ELF-1 (cell line): ENCODE data around the gene ISCA1.
"Not testable (repeated sequence)": the region's sequence is repeated elsewhere in the genome, so short reads cannot be mapped to it uniquely, and the experiment has no call there.

Experiments used
- DNase-seq: peaks from one replicate; pipeline ENCODE4 v3.0.0-alpha.2; 2016; ENCODE audit warnings: low read depth, low spot score

ISCA1 gene

DNA sequence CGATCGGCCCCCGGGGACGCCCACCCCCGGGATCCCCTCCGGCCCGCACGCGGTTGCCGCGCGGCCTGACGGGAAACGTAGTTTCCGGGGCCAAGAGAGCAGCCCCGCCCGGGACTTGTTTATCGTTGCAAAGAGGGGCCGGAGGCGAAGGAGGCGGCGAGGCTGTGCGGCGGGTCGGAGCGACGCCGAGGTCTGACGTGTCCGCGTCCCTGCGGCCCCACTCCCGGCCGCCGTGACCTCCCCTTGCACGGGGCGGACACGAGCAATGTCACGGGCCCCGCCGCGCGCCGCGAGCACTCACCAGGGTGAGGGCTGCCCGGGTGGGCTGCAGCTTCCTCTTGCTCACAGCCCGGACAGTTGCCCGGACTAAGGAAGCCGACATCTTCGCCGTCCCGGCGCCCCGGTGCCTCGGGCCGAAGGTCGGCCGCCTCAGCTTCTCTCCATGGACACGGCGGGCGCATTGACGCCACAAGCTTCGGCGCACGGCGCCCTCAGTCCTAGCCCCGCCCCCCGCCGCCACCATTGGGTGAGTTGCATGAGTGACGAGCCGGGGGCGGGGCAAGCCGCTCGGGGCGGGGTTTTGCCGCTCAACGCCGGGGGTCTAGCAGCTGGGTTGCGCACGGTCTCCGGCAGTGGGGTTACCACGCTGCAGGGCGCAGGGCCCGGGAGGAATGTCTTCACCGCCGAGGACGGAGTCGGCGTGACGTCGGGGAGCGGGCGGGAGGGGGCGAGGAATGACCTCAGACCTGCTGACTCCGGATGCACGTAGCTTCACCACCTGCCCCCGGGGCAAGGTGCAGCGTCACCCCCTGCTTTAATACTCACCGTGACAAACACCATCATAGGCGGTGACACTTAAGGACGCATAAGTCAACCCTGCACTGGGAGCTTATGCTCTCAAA lies at the start of gene ISCA1:
ISCA1 (minus strand) TSS at position 462 of the 902 bp plus-strand sequence; CDS start at position 382, 80 bp downstream.
- DNase-seq, result peak; percentile 96

DNA sequence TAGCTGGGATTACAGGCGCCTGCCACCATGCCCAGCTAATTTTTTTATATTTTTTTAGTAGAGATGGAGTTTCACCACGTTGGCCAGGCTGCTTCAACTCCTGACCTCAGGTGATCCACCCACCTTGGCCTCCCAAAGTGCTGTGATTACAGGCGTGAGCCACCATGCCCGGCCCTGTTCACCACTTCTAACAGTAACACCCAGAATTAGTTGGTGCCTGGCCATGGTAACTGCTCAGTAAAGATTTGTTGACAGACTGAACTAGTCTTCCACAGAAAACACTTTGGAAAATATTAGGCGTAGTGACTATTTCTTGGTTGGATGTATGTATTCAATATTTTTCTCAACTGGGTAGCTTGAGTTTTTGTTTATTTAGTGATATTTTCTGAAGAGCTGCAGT lies 47.8 kb upstream of the ISCA1 start:
- DNase-seq, result no peak

DNA sequence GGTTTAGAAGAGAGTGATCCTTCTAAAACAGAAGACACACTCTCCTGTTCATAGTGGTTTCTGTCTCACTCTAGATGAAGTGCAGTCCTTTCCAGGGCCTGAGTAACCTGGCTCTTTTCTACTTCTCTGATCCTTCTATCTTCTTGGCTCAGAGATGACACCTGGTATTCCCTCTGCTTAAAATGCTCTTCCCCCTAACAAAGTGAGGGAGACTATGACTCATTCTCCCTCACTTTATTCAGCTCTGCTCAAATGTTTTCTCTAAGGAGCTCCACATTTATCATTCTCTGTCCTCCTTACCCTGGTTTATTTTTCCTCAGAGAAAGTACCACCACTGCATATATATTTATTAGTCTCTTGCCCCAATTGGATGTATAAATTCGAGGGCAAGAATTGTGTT lies 47.3 kb upstream of the ISCA1 start:
- no peak for DNase-seq

DNA sequence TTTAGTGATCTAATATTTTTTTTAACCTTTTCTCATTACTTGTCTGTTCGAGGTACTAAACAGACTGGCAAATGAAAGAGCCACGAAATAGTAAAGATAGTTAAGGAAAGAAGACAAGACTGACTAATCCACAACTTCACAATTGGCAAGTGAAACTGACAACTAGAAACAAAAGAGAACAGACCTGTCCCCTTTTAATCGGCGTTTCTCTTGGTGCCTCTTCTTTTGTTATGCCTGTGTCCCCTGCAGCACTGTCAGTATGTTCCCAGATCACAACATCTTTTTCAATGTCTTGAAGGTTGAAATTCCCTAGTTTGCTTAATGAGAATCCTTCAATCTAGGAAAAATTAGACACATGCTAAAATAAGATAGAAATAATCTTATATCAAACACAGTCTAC lies 45.8 kb upstream of the ISCA1 start:
- DNase-seq, result peak; percentile 66

DNA sequence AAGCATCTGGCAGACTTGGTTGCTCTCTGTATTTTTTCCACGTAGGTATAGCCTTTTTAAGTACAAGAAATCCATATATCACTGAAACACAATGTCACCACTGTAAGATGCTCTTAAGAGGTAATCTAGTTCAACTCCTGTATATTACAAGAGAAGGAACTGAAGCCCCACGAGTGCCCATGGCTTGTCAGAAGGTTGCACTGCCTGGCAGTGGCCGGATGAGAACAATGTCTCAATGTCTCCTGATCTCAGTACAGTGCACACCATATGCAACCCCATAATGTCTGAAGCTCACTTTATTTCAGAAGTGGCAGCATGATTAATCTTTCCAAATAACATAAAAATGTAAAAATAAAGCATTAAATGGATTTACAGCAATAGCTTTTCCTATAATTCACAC lies 44.2 kb upstream of the ISCA1 start:
- DNase-seq, result no peak

DNA sequence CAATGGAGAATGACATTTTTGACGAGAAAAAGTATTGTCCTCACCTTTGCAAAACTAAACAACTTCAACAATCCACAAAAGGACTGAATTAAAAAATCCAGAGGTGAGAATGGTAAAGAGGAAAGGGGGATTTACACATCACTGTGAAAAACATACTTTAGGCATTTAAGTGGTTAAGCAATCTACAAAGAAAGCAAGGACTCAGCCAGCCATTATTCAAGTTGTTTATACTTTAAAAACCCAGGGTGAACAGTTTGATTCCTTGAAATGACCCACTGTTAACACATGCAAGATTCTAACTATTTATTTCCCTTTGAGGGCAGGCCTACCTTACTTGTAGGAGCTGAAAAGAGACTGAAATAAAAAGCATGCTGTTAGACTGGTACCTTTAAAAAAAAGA lies 42.6 kb upstream of the ISCA1 start:
- DNase-seq, result no peak

DNA sequence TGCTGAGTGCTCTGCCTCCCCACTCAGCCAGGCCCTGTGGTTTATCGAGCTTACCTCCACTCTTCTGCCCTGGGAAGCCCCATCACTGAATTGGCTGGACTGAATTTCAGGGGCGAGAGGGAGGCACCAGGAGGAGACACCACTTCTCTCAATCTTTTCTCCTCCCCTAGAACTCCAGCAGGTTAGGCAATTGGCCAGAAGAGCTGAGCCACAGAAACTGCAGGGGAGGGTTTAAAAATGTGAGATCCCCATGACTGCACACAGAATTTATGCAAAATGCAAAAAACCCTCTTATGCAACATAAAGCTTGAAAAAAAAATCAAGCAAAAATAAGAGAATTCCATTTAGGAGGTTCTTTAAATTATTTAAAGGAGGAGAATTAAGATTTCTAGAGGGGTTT lies 42.0 kb upstream of the ISCA1 start:
- no peak for DNase-seq

DNA sequence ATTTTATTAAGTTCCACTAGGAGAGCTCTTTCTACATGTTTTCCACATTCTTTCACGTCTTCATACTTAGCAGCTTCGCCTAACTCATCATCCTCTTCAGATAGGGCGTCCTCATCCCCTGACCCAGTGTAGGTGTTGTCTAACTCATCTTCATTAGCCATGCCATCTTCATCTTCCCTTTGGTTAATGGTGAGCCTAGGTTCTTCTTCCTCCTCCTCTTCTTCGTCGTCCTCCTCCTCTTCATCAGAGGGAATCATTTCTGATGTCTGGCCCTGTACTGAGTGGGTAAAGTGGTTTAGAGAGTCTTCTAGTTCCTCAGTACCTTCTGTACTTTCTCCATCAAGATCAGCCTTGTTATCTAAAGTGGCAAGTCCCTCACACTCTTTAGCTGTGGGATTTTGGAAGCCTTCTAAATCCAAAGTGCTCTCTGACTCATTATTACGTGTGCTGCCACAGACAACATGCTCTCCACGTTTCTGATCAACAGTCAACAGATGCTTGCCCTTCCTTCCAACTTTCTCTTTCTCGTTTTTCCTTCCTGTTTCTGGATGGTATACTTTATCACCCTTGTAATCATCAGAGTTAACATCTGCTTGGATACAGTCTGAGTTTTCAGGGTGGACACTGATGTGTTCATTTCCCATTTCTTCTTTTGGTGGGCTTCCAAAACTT lies 40.8 kb upstream of the ISCA1 start:
- no peak for DNase-seq

DNA sequence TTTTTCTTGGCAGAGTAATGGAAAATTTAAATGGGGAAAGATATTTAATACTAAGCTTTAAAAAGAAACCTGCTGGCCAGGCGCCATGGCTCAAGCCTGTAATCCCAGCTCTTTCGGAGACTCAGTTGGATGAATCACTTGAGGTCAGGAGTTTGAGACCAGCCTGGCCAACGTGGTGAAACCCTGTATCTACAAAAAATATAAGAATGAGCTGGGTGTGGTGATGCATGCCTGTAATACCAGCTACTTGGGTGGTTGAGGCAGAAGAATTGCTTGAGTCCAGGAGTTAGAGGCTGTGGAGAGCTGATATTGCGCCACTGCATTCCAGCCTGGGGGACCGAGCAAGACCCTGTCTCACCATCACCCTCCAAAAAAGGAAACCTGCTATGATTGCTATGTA lies 39.0 kb upstream of the ISCA1 start:
- no peak for DNase-seq

DNA sequence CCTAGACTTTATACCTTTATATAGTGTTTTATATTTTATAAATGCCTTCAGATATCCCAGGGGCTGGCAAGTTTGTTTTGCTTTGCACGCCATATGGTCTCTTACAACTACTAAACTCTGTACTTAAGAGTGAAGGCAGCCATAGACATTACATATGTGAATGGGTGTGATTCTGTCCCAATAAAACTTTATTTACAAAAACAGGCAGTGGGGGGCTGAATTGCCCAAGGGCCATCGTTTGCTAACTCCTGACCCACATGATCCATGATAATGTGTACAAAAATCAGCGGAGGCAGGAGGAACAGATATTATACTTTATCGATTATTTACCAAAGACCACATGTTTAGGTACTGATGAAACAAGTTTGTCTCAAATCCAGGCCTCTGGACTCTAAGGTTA lies 35.8 kb upstream of the ISCA1 start:
- DNase-seq, result no peak

DNA sequence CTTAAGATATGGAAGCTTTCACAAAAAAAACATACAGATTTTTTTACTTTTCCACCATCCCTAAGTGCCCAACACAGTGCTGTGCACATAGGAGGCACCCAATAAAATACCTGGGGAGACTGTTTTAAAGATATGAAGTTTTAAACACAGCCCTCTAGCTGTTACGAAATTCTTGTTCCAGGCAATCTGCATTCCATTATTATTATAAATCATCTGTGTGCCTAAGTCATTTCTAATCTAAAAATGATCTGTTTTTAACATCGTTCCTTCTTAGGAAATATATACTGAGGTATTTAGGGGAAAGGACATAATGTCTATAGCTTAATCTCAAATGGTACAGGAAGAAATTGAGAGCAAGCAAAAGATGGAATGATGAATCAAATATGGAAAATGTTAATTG lies 32.7 kb upstream of the ISCA1 start:
- no peak for DNase-seq

DNA sequence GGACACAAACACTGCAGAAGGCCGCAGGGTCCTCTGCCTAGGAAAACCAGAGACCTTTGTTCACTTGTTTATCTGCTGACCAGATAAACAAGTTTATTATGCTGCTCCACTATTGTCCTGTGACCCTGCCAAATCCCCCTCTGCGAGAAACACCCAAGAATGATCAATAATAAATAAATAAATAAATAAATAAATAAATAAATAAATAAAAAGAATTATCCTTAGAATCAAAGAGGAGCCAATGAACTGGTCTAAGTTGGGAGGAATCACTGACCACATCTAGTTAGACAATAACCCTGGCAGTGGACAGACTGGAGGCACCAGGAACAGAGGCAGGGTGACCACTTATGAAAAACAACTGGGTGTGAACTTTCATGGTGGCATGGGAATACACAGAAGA lies 30.6 kb upstream of the ISCA1 start:
- DNase-seq, result not testable (repeated sequence)

DNA sequence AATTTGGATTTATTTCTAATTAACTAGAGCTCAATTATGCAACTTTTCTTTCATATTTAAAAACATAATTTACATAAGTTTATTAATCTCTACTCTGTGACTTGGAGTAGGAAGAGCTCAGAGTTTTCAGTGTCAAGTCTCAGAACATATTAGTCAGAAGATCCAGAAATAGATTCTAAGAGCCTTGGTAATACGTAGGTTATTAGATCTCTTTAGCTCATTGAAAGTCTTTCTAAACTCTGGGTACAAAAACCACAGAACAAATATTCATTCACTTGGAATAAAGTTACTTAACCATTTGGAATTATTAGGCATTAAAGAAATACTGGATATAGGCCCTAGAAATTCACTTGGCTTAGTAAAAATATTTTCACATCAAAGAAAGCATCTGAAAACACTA lies 26.3 kb upstream of the ISCA1 start:
- no peak for DNase-seq

DNA sequence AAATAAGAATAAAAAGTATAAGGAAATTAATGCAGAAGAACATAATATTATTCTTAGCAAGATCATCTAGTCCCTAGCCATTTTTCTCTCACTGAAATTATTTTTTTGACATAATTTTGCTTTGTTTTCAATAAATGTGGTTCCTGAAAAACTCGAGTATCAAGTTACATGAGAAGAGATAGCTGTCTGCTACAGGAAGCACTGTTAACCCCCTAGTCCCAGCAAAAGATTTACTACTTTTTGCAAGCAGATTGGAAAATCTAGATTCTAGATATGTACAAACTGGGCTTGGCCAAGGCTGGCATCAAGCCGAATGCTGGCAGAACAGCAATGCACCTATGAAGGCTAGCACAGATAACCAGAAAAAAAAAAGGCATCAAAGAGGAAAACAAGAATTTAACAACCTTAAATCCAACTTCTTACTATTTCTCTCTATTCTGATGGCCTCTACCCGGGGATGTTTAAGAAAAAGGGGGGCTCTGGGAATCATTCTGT lies 21.9 kb upstream of the ISCA1 start:
- no peak for DNase-seq

DNA sequence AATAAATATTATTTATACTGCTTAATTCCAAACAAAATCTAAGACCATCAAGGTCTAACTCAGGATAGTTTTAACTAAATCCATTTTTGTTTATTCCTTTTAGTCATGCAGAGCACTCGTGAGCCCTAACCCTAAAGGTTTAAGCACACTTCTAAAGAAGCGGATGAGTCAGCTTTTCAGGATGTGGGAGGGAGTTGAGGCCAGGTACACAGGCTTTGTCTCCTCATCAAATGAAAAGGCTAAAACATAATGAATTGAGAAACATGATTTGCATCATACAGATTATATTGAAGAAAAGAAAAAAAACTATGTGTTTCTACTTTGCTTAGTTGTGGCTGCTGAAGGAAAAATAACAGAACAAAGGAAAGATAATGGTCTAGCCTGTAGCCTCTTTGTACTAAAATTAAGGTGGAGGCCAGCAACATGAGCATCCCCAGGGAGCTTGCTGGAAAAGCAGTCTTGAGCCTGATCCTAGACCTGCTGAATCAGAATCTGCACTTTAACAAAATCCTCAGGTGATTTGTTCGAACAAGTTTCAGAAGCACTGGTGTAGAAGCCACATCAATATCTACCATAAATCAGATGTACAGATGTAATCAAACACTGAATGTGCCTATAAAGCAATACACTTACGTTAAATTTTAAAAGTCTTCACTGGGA lies 21.1 kb upstream of the ISCA1 start:
- DNase-seq, result peak; percentile 15

DNA sequence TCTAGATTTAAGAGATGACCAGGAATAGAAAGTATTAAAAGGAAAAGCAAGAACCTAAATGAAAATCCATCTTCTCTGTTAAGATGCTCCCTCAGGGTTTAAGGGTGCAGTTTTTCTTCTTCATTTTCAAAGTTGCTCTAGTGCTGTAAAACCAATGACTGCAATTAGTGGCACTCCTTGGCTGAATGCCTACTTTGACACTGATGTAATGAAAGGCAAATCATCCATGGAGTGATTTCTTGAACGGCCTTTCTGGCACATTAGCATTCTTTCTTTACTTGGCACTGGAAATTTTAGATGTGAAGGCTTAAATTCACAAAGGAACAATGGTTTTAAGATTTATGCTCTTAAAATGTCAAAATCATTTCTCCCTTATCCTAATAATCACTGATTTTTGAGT lies 19.3 kb upstream of the ISCA1 start:
- DNase-seq, result no peak

DNA sequence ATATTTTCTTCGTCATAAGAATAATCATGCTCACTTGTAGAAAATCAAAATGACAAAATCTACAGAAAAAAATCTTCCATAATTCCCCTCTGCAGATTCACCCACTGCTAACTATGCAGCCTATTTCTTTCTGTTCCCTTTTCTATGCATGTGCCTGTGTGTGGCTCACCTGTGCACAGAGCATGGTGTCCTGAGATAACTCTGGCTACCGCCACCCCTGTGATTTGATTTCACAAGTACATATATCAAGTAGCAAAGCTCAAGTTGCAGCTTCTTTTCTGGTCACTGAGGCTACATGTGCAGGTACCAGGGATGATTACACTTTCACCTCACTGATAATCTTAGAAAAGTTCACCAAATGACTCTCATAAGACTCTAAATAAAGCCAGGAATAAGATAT lies 18.4 kb upstream of the ISCA1 start:
- DNase-seq, result no peak

DNA sequence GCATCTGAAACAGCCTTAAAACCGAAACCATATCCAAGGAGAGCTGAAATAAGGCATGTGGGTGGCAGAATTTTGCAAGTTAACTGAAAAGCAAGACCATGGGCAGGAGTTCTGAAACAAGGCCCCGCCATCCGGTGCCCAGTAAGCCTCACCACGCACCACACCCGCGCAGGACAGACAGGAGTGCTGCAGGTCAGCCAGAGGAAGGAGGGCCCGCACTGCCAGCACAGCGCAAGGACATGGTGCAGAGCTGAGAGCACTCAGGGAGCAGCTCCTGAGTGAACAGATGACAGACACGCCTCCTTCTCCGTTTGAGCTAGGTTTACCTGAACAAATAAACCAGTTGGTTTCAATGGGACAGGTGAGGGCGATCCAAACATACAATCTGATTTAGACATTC lies 16.5 kb upstream of the ISCA1 start:
- no peak for DNase-seq

DNA sequence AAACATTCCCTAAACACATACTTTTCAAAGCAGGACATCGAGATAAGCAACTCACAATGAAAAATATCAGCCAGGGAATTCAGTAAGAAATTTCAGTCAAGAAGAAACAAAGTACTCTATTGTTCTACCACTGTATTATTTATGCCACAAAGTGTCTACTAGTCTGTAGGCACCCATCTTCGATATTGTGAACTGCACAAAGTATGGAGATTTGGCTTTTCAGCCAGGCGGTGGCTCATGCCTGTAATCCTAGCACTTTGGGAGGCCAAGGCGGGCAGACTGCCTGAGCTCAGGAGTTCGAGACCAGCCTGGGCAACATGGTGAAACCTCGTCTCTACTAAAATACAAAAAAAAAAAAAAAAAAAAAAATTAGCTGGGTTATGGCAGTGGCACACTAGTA lies 8.0 kb upstream of the ISCA1 start:
- not testable (repeated sequence) for DNase-seq

DNA sequence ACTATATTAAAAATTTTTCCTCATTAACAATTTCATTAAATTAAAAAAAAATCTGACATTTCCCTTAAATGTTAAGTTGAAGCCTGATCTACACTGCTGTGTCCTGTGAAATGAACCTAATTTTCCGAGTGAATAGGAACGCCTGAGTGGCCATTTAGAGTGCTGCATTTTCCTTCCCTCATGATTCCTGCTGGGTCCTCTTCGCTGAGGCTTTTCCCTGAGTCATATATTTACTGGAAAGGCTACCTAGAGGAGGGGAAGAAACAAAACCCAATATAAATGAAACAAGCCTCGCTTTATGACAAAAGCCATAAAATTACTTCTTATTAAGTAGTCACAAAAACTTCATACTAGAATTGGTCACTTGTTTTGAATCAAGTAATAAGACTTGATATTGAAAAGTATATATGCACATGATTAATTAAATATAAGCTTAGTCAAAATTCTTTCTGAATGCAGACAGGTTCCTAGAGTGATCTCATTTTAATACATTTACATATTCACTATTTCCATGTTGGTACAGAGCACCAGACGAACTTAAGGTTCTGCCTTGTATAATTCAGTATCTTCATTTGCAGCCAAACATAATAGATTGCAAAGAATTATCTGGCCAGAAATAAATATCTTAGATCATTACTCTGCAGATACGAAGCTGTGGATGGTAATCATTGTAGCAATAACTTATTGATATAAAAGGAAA lies 6.3 kb upstream of the ISCA1 start:
- no peak for DNase-seq

DNA sequence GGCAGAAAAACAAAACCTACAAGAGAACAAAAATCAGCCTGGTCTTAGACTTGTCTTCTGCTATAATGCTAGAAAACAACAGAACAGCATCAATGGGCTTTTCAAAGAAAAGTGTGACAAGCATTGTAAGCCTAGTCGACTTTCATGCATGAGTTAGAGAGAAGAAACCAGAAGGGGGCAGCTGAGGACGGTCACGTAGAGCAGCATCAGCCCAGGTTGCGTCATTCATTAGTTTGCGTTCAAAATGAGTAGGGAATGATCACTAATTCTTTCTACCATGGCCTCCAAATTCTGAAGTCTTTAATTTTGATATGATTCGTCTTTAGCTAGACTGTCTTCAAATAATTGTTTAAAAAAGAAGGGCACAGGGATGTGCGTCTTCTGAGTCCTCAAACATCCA lies 4.7 kb upstream of the ISCA1 start:
- DNase-seq, result peak; percentile 55

DNA sequence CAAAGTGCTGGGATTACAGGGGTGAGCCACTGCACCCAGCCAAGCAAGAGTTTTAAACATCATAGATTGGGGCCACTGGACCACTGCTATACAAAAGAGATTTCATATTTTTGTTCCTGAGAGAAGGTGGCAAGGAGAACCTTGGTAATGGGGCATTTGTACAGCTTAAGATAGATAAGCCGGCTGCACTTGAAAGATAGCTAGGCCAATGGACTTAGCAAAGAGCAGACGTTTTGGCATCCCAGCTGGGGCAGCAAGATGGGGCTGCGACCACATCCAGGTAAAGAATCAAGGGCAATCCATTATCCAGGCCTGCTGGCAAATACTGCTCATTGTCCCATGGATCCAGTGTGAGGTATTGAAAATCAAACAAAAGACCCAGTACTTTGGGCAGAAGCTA lies 3.9 kb upstream of the ISCA1 start:
- DNase-seq, result no peak
